Stimulated activated memory B cell treated with anti-CD40 and anti-IgM and Interleukin-4, amounts not matched to agents 10 μg/mL and 1 μg/mL and 100 μg/mL, for 72 hours (primary cell): ENCODE data around the gene HLA-A.
"Not testable (repeated sequence)": the region's sequence is repeated elsewhere in the genome, so short reads cannot be mapped to it uniquely, and the experiment has no call there.

Experiments used
- ATAC-seq: fragments of 150-1000 bp; cut with Tn5 transposase; 2 replicates; pipeline ENCODE4 v1.10.0; 2021
- H3K27ac Mint-ChIP-seq: one replicate; pipeline ENCODE4 v1.8.0; 2022; ENCODE audit warnings: mild to moderate bottlenecking, mixed read lengths
- H3K27me3 Mint-ChIP-seq: one replicate; pipeline ENCODE4 v1.8.0; 2022; ENCODE audit warnings: mixed read lengths
- H3K36me3 Mint-ChIP-seq: one replicate; pipeline ENCODE4 v1.8.0; 2022; ENCODE audit warnings: mixed read lengths
- H3K4me1 Mint-ChIP-seq: one replicate; pipeline ENCODE4 v1.8.0; 2022; ENCODE audit warnings: mixed read lengths
- H3K4me3 Mint-ChIP-seq: one replicate; pipeline ENCODE4 v1.8.0; 2022; ENCODE audit warnings: mild to moderate bottlenecking, moderate library complexity, mixed read lengths
- H3K9me3 Mint-ChIP-seq: one replicate; pipeline ENCODE4 v1.8.0; 2022; ENCODE audit warnings: mixed read lengths

HLA-A gene

DNA sequence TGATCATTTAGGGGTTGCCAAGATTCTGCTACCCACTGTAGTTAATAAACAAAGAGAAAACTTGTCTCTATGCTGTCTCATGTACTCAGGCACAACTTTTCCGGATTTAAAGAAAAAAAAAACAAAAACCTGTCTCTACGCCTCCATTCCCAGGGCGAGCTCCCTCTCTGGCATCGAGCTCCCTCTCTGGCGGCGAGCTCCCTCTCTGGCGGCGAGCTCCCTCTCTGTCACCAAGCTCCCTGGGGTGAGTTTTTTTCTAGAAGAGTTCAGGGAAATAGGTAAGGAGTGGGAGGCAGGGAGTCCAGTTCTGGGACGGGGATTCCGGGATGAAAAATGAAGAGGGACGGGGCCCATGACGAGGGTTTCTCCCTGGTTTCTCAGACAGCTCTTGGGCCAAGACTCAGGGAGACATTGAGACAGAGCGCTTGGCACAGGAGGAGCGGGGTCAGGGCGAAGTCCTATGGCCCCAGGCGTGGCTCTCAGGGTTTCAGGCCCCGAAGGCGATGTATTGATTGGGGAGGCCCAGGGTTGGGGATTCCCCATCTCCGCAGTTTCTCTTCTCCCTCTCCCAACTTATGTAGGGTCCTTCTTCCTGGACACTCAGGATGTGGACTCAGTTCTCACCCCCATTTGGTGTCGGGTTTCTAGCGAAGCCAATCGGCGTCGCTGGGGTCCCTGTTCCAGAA is 16.5 kb upstream of the HLA-A start:
- Mint-ChIP-seq H3K9me3 (no peaks in the 10 kb centered on the region), H3K36me3 (peaks cover 11% of the 10 kb centered on the region), H3K27ac (peak overlapping the region; percentile 84), H3K27me3 (no peaks in the 10 kb centered on the region), H3K4me1 (peaks cover 45% of the 10 kb centered on the region), H3K4me3 (peak overlapping the region; percentile 82)
- peak; percentile 9 for ATAC-seq

DNA sequence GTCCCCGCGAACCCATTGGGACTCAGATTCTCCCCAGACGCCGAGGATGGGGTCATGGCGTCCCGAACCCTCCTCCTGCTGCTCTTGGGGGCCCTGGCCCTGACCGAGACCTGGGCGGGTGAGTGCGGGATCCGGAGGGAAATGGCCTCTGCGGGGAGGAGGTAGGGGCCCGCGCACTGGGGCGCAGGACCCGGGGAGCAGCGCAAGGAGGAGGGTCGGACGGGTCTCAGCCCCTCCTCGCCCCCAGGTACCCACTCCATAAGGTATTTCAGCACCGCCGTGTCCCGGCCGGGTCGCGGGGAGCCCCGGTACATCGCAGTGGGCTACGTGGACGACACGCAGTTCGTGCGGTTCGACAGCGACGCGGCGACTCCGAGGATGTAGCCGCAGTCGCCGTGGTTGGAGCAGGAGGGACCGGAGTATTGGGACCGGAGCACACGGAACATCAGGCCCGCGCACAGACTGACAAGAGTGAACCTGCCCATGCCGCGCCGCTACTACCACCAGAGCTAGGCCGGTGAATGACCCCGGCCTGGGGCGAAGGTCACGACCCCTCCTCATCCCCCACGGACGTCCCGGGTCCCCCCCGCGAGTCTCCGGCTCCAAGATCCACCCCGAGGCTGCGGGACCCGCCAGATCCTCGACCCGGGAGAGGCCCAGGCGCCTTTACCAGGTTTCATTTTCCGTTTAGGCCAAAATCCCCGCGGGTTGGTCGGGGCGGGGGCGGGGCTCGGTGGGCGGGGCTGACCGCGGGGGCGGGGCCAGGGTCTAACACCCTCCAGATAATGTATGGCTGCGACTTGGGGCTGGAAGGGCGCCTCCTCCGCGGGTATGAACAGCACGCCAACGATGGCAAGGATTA is 15.7 kb upstream of the HLA-A start:
- Mint-ChIP-seq H3K4me1 (peaks cover 45% of the 10 kb centered on the region), H3K4me3 (peak overlapping the region; percentile 82), H3K27me3 (no peaks in the 10 kb centered on the region), H3K27ac (peak overlapping the region; percentile 84), H3K9me3 (no peaks in the 10 kb centered on the region), H3K36me3 (peaks cover 15% of the 10 kb centered on the region)
- peak; percentile 94 for ATAC-seq

- Mint-ChIP-seq H3K27ac (peak overlapping the region; percentile 84), H3K4me1 (peaks cover 45% of the 10 kb centered on the region), H3K36me3 (peaks cover 15% of the 10 kb centered on the region), H3K4me3 (peak overlapping the region; percentile 82), H3K9me3 (no peaks in the 10 kb centered on the region), H3K27me3 (no peaks in the 10 kb centered on the region)
- no peak for ATAC-seq
Measured at GRCh38 chr6:29927275-29927569, 15.1 kb upstream of the HLA-A start.

- H3K9me3 Mint-ChIP-seq: no peaks in the 10 kb centered on the region
- peak overlapping the region; percentile 82 for H3K4me3 Mint-ChIP-seq
- no peaks in the 10 kb centered on the region for H3K27me3 Mint-ChIP-seq
- ATAC-seq: no peak
- peak overlapping the region; percentile 84 for H3K27ac Mint-ChIP-seq
- H3K36me3 Mint-ChIP-seq: peaks cover 15% of the 10 kb centered on the region
- H3K4me1 Mint-ChIP-seq: peaks cover 45% of the 10 kb centered on the region
Measured at GRCh38 chr6:29927841-29928388, 14.4 kb upstream of the HLA-A start.

DNA sequence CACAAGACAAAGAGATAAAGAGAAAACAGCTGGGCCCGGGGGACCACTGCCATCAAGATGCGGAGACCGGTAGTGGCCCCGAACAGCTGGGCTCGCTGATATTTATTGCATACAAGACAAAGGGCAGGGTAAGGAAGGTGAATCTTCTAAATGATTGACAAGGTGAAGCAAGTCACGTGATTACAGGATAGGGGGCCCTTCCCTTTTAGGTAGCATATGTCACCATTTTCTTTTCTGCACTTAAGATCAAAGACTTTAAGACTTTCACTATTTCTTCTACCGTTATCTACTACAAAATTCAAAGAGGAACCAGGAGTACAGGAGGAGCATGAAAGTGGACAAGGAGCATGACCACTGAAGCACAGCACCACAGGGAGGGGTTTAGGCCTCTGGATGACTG is 12.3 kb upstream of the HLA-A start:
- not testable (repeated sequence) for H3K4me3 Mint-ChIP-seq, H3K27ac Mint-ChIP-seq, ATAC-seq, H3K27me3 Mint-ChIP-seq, H3K9me3 Mint-ChIP-seq
- Mint-ChIP-seq H3K36me3 (peaks cover 25% of the 10 kb centered on the region), H3K4me1 (peaks cover 40% of the 10 kb centered on the region)

DNA sequence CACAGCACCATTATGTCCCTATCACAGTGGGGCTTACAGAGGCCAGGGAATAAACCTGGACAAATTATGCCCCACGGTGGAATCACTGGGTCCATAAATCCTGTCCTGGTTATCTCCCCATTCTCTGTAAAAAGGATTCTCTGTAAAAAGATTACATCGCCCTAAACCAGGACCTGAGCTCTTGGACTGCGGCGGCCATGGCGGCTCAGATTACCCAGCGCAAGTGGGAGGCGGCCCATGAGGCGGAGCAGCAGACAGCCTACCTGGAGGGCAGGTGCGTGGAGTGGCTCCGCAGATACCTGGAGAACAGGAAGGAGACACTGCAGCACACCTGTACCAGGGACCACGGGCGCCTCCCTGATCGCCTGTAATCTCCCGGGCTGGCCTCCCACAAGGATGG is 8.4 kb upstream of the HLA-A start:
- Mint-ChIP-seq H3K36me3 (peaks cover 30% of the 10 kb centered on the region), H3K27ac (no peak overlapping the region)

GRCh38 chr6:29935273-29935955 is 6.9 kb upstream of the HLA-A start:
- no peak overlapping the region for H3K4me3 Mint-ChIP-seq
- peaks cover 21% of the 10 kb centered on the region for H3K36me3 Mint-ChIP-seq
- no peak overlapping the region for H3K27ac Mint-ChIP-seq
- H3K9me3 Mint-ChIP-seq: no peaks in the 10 kb centered on the region
- H3K27me3 Mint-ChIP-seq: no peaks in the 10 kb centered on the region
- peaks cover 11% of the 10 kb centered on the region for H3K4me1 Mint-ChIP-seq
- ATAC-seq: no peak

More for the DNA sequence above, 8.4 kb upstream of the HLA-A start:
- Mint-ChIP-seq H3K27me3 (no peaks in the 10 kb centered on the region), H3K9me3 (no peaks in the 10 kb centered on the region), H3K4me1 (peaks cover 14% of the 10 kb centered on the region), H3K4me3 (no peak overlapping the region)
- no peak for ATAC-seq

DNA sequence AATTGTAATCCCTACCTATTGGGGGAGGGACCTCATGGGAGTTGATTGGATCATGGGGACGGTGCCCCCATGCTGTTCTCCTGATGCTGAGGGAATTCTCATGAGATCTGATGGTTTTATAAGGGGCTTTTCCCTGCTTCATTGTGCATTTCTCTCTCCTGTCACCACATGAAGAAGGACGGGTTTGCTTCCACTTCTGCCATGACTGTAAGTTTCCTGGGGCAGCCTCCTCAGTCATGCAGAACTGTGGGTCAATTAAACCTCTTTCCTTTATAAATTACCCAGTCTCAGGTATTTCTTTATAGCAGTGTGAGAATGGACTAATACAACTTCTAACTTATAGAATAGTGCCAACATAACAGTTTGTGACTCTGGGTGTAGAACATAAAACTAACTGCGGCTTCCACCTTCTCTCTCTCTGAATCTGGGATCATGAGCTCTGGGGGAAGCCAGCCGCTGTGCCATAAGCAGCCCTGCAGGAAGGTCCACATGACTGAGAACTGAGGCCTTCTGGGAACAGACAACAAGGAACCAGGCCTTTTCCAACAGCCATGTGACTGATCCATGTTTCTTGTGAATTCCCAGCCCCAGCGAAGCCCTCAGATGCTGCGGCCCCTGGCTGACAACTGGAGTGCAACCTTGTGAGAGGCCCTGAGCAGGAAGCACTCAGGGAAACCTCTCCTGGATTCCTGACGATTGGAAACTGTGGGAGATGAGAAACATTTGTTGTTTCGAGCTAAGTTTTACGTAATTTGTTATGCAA is 3.4 kb upstream of the HLA-A start:
- H3K4me3 Mint-ChIP-seq: no peak overlapping the region

GRCh38 chr6:29941016-29941415 is 1.3 kb upstream of the HLA-A start:
- Mint-ChIP-seq H3K27ac (peak overlapping the region; percentile 100), H3K36me3 (peaks cover 39% of the 10 kb centered on the region), H3K27me3 (no peaks in the 10 kb centered on the region), H3K4me3 (peak overlapping the region; percentile 94), H3K9me3 (no peaks in the 10 kb centered on the region), H3K4me1 (peaks cover 42% of the 10 kb centered on the region)
- no peak for ATAC-seq

More for the DNA sequence above, 3.4 kb upstream of the HLA-A start:
- H3K36me3 Mint-ChIP-seq: peaks cover 32% of the 10 kb centered on the region
- no peaks in the 10 kb centered on the region for H3K9me3 Mint-ChIP-seq
- ATAC-seq: no peak
- no peaks in the 10 kb centered on the region for H3K27me3 Mint-ChIP-seq
- peak overlapping the region; percentile 51 for H3K27ac Mint-ChIP-seq
- peaks cover 24% of the 10 kb centered on the region for H3K4me1 Mint-ChIP-seq

DNA sequence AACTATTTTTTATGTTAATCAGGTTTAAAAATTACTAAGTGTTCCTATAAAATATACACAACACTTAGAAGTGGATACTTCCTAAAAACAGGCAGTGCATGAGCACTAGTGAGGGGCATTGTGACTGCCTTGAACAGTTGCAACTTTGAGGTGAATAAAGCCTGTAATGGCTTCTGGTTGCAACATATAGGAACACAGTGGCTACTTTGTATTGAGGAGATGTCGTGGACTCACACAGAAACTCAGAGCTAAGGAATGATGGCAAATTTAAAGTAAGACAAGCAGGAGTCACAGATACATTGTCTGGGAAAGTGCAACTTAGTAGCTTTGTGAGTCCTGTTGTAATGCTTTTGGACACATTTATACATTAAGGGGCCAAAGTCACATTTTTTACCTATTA is 861 bp upstream of the HLA-A start:
- Mint-ChIP-seq H3K9me3 (no peaks in the 10 kb centered on the region), H3K36me3 (peaks cover 44% of the 10 kb centered on the region), H3K27me3 (no peaks in the 10 kb centered on the region), H3K4me1 (peaks cover 46% of the 10 kb centered on the region), H3K4me3 (peak overlapping the region; percentile 94), H3K27ac (peak overlapping the region; percentile 100)
- no peak for ATAC-seq

DNA sequence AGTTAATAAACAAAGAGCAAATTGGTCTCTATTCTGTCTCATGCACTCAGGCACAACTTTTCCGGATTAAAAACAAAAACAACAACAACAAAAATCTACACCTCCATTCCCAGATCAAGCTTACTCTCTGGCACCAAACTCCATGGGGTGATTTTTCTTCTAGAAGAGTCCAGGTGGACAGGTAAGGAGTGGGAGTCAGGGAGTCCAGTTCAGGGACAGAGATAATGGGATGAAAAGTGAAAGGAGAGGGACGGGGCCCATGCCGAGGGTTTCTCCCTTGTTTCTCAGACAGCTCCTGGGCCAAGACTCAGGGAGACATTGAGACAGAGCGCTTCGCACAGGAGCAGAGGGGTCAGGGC is 437 bp upstream of the HLA-A start:
- H3K27ac Mint-ChIP-seq: peak overlapping the region; percentile 100
- peak overlapping the region; percentile 94 for H3K4me3 Mint-ChIP-seq
- ATAC-seq: no peak
- peaks cover 48% of the 10 kb centered on the region for H3K36me3 Mint-ChIP-seq
- H3K27me3 Mint-ChIP-seq: no peaks in the 10 kb centered on the region
- no peaks in the 10 kb centered on the region for H3K9me3 Mint-ChIP-seq
- H3K4me1 Mint-ChIP-seq: peaks cover 51% of the 10 kb centered on the region

DNA sequence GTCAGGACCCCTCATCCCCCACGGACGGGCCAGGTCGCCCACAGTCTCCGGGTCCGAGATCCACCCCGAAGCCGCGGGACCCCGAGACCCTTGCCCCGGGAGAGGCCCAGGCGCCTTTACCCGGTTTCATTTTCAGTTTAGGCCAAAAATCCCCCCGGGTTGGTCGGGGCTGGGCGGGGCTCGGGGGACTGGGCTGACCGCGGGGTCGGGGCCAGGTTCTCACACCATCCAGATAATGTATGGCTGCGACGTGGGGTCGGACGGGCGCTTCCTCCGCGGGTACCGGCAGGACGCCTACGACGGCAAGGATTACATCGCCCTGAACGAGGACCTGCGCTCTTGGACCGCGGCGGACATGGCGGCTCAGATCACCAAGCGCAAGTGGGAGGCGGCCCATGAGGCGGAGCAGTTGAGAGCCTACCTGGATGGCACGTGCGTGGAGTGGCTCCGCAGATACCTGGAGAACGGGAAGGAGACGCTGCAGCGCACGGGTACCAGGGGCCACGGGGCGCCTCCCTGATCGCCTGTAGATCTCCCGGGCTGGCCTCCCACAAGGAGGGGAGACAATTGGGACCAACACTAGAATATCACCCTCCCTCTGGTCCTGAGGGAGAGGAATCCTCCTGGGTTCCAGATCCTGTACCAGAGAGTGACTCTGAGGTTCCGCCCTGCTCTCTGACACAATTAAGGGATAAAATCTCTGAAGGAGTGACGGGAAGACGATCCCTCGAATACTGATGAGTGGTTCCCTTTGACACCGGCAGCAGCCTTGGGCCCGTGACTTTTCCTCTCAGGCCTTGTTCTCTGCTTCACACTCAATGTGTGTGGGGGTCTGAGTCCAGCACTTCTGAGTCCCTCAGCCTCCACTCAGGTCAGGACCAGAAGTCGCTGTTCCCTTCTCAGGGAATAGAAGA is 978 bp downstream of the HLA-A start:
- H3K27ac Mint-ChIP-seq: peak overlapping the region; percentile 100
- peaks cover 60% of the 10 kb centered on the region for H3K4me1 Mint-ChIP-seq
- peak overlapping the region; percentile 94 for H3K4me3 Mint-ChIP-seq
- H3K27me3 Mint-ChIP-seq: no peaks in the 10 kb centered on the region
- peaks cover 61% of the 10 kb centered on the region for H3K36me3 Mint-ChIP-seq
- H3K9me3 Mint-ChIP-seq: no peaks in the 10 kb centered on the region
- peak; percentile 28 for ATAC-seq

GRCh38 chr6:29945281-29945820 is 3.0 kb downstream of the HLA-A start:
- peak overlapping the region; percentile 100 for H3K27ac Mint-ChIP-seq
- peak overlapping the region; percentile 94 for H3K4me3 Mint-ChIP-seq
- H3K27me3 Mint-ChIP-seq: no peaks in the 10 kb centered on the region
- H3K36me3 Mint-ChIP-seq: peaks cover 75% of the 10 kb centered on the region
- no peaks in the 10 kb centered on the region for H3K9me3 Mint-ChIP-seq
- no peak for ATAC-seq
- H3K4me1 Mint-ChIP-seq: peaks cover 64% of the 10 kb centered on the region
